A673 (cell line): ENCODE results near the gene PVALB. TPM values are rescaled to one million over a fixed set of nuclear protein-coding genes. Genes with fewer than 3 reads are reported as not detected.

Source experiments
- BruUV-seq: library from RNA; stranded (reverse); fragments of 400-500 nt; replicated peaks from 2 replicates; lab custom pipeline; 2021; lab: Mats Ljungman, UMichigan
- CTCF ChIA-PET: fragments of 300-600 bp; sonication (Branson Sonifier 250); formaldehyde crosslinking; loops from one replicate; lab custom pipeline; 2022; ENCODE audit warnings: antibody characterized with exemption; lab: Charles Lee
- POLR2A ChIA-PET: fragments of 300-600 bp; sonication (Branson Sonifier 250); formaldehyde crosslinking; loops from one replicate; lab custom pipeline; 2022; ENCODE audit warnings: antibody characterized with exemption; ENCODE audit not compliant: low non-redundant PET; lab: Charles Lee
- DNase-seq: peaks from one replicate; pipeline ENCODE4 v3.0.0-alpha.2; 2015; ENCODE audit warnings: low spot score
- H3K27ac ChIP-seq: fragments of 200-600 bp; sonication (generic); 2 replicates; pipeline ENCODE4 v1.5.1; 2016; ENCODE audit warnings: mixed run types, low read depth, mild to moderate bottlenecking, mixed read lengths, antibody characterized with exemption, low read length; ENCODE audit not compliant: poor library complexity, severe bottlenecking
- H3K27me3 ChIP-seq: fragments of 200-600 bp; sonication (generic); replicated peaks from 2 replicates; pipeline ENCODE4 v1.6.1; 2017; ENCODE audit warnings: mixed run types, low read depth, mild to moderate bottlenecking, mixed read lengths, antibody characterized with exemption, low read length; ENCODE audit not compliant: insufficient read depth, poor library complexity
- H3K36me3 ChIP-seq: fragments of 200-600 bp; sonication (generic); 2 replicates; pipeline ENCODE4 v1.6.1; 2016; ENCODE audit warnings: mixed run types, mild to moderate bottlenecking, mixed read lengths, antibody characterized with exemption, low read length; ENCODE audit not compliant: insufficient read depth, poor library complexity, severe bottlenecking
- H3K4me1 ChIP-seq: fragments of 200-600 bp; sonication (generic); 2 replicates; pipeline ENCODE4 v1.6.1; 2017; ENCODE audit warnings: mixed run types, mild to moderate bottlenecking, mixed read lengths, antibody characterized with exemption, low read length; ENCODE audit not compliant: insufficient read depth, poor library complexity, severe bottlenecking
- H3K4me3 ChIP-seq: fragments of 200-600 bp; sonication (generic); 2 replicates; pipeline ENCODE4 v1.5.1; 2016; ENCODE audit warnings: low read depth, mixed run types, mild to moderate bottlenecking, mixed read lengths, low read length; ENCODE audit not compliant: poor library complexity, severe bottlenecking
- H3K9me3 ChIP-seq: fragments of 200-600 bp; sonication (generic); 2 replicates; pipeline ENCODE4 v1.6.1; 2016; ENCODE audit warnings: mixed run types, low read depth, mild to moderate bottlenecking, mixed read lengths, antibody characterized with exemption, low read length; ENCODE audit not compliant: poor library complexity, severe bottlenecking
- CTCF ChIP-seq: fragments of 300-800, 200-600 bp; sonication (generic); conservative IDR thresholded peaks from 2 replicates; pipeline ENCODE4 v1.5.1; 2017; ENCODE audit warnings: low read depth, mild to moderate bottlenecking, antibody characterized with exemption, low read length, moderate library complexity, mixed read lengths
- EZH2 ChIP-seq: fragments of 200-600 bp; sonication (generic); IDR thresholded peaks from 2 replicates; pipeline ENCODE4 v1.6.1; 2017; ENCODE audit warnings: borderline replicate concordance, low read depth, mild to moderate bottlenecking, mixed read lengths, antibody characterized with exemption, low read length; ENCODE audit not compliant: poor library complexity, severe bottlenecking
- intact Hi-C: fragments of 100-400 bp; cut with micrococcal nuclease; formaldehyde crosslinking; loops from one replicate; pipeline ENCODE4 v1.10.0; 2022; ENCODE audit not compliant: unreplicated experiment
- total RNA-seq: library from RNA; stranded (reverse); gene quantifications from 2 replicates; pipeline ENCODE4 v1.2.3, GENCODE V29; 2021

The PVALB gene
- total RNA-seq, 1 experiment from 2014 or later = not detected

- H3K27ac ChIP-seq = no peak overlapping the region
- no peak for DNase-seq
- no peak for TF ChIP-seq CTCF
- no TSS peak for BruUV-seq
- H3K27me3 ChIP-seq = peaks cover 7% of the 10 kb centered on the region
- ChIA-PET POLR2A (interaction anchor here (0.6 kb wide), 1 partner anchor 87 kb away, joined by 3 read pairs; no protein-coding TSS in a partner anchor), CTCF (interaction anchor here (0.7 to 1.0 kb wide), 2 partner anchors 14 to 208 kb away, joined by 3 to 5 read pairs; no protein-coding TSS in a partner anchor)
- H3K9me3 ChIP-seq = no peaks in the 10 kb centered on the region
- H3K36me3 ChIP-seq = no peaks in the 10 kb centered on the region
- no peak overlapping the region for H3K4me3 ChIP-seq
- intact Hi-C loops = no loop called here
- H3K4me1 ChIP-seq = no peaks in the 10 kb centered on the region
These were observed 57.2 kb downstream of the PVALB start for GRCh38 chr22:36759481-36760159.

DNA sequence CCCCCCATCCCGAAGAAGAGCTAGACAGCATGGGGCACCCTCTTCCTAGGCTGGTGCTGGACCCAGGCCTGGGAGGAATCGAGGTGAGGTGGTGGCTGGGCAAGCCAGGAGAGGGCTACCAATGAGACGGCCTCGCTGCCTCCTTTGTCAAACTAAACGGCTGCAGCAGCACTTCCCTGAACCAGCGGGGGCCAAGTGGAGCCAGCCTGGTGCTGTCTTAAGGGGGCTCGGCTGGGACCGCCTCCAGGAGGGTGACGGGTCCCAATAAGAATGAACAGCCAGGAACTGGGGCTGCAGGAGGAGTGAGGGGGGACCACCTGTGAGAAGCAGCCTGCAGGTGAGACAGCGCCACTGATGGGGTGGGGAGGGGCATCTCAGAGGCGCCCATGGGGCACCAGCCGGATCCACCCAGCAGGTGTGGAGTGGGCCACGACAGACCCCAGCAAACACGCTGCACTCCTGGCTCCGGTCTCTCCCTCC lies 58.0 kb downstream of the PVALB start:
- POLR2A ChIA-PET = no interaction called here
- CTCF ChIA-PET = no interaction called here
- no peak for TF ChIP-seq EZH2
- TF ChIP-seq CTCF = no peak
- DNase-seq = no peak
- intact Hi-C loops = no loop called here
- peaks cover 12% of the 10 kb centered on the region for H3K27me3 ChIP-seq
- no peaks in the 10 kb centered on the region for H3K9me3 ChIP-seq
- no peaks in the 10 kb centered on the region for H3K36me3 ChIP-seq
- H3K4me1 ChIP-seq = no peaks in the 10 kb centered on the region
- H3K27ac ChIP-seq = no peak overlapping the region
- BruUV-seq = no TSS peak
- no peak overlapping the region for H3K4me3 ChIP-seq

DNA sequence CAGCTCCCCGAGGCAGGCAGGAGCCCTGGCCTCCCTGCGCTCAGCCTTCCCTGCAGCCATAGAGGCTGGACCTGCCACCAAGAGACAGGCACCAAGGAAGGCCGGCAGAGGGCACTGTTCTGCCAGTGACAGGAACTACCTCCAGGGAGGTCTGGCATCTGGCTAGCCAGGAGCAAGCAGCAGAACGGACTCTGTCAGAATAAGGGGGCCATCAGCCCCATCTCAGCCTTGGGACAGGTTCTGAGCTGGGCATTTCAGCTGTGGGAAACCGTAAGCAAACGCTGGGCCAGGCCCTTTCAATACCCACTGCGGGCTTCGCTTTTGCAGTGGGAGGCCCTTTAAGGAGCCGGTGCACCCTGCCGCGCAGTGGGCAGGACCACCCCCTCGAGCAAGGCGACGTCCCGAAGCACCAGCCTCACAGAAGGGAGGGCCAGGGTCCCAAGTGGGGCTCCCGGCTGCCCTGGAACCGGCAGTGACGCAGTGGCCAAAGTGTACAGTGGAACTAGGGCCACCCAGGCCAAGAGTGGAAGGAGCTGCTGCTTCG lies 59.1 kb downstream of the PVALB start:
- H3K9me3 ChIP-seq = no peaks in the 10 kb centered on the region
- peak; percentile 76 for DNase-seq
- no peak overlapping the region for H3K27ac ChIP-seq
- TF ChIP-seq EZH2 (no peak), CTCF (peak; percentile 89)
- H3K27me3 ChIP-seq = peaks cover 23% of the 10 kb centered on the region
- H3K4me1 ChIP-seq = no peaks in the 10 kb centered on the region
- H3K36me3 ChIP-seq = no peaks in the 10 kb centered on the region
- intact Hi-C loops = no loop called here
- no TSS peak for BruUV-seq
- POLR2A ChIA-PET = no interaction called here
- no peak overlapping the region for H3K4me3 ChIP-seq
- CTCF ChIA-PET = interaction anchor here (0.7 to 1.1 kb wide), 2 partner anchors 16 to 18 kb away, joined by 3 read pairs; partner anchors contain the start of gene IFT27
